ENCODE results near the gene VAV3. TPM values are rescaled to one million over a fixed set of nuclear protein-coding genes. Genes with fewer than 3 reads are reported as not detected.
"Not testable (repeated sequence)": the region's sequence is repeated elsewhere in the genome, so short reads cannot be mapped to it uniquely, and the experiment has no call there.

The VAV3 gene
- total RNA-seq, 3 donors from 2014 or later, result 5.4 to 8.8 (median 5.8) TPM

GRCh38 chr1:107674486-107674885 is 290.5 kb downstream of the VAV3 start:
- no peaks in the 10 kb centered on the region for H3K27me3 Mint-ChIP-seq (ENCODE audit: low read depth)

GRCh38 chr1:107673006-107673405 is 292.0 kb downstream of the VAV3 start:
- Mint-ChIP-seq H3K36me3 (ENCODE audit: insufficient read depth) (peaks cover 19% of the 10 kb centered on the region), H3K4me3 (no peak overlapping the region), H3K9me3 (peaks cover 8% of the 10 kb centered on the region), H3K4me1 (ENCODE audit: low read depth) (no peaks in the 10 kb centered on the region), H3K27me3 (ENCODE audit: low read depth) (no peaks in the 10 kb centered on the region)
- DNase-seq (no peak), ATAC-seq (no peak)

More at GRCh38 chr1:107674486-107674885, 290.5 kb downstream of the VAV3 start:
- H3K36me3 Mint-ChIP-seq (ENCODE audit: insufficient read depth), result peaks cover 14% of the 10 kb centered on the region
- no peak overlapping the region for H3K4me3 Mint-ChIP-seq
- no peak for DNase-seq
- no peak for ATAC-seq
- peaks cover 8% of the 10 kb centered on the region for H3K9me3 Mint-ChIP-seq
- H3K4me1 Mint-ChIP-seq (ENCODE audit: low read depth), result no peaks in the 10 kb centered on the region

- Mint-ChIP-seq H3K27me3 (ENCODE audit: low read depth) (no peaks in the 10 kb centered on the region), H3K36me3 (ENCODE audit: insufficient read depth) (peaks cover 18% of the 10 kb centered on the region), H3K9me3 (peaks cover 7% of the 10 kb centered on the region), H3K4me1 (ENCODE audit: low read depth) (no peaks in the 10 kb centered on the region), H3K4me3 (no peak overlapping the region)
- DNase-seq, result no peak
- ATAC-seq, result no peak
These were observed 294.5 kb downstream of the VAV3 start for GRCh38 chr1:107670397-107671040.

- ATAC-seq (no peak), DNase-seq (no peak)
- no peaks in the 10 kb centered on the region for H3K4me1 Mint-ChIP-seq (ENCODE audit: low read depth)
These were observed 295.0 kb downstream of the VAV3 start for GRCh38 chr1:107669996-107670395.

GRCh38 chr1:107668762-107669161 is 296.2 kb downstream of the VAV3 start:
- no peak for DNase-seq
- H3K4me3 Mint-ChIP-seq, result no peak overlapping the region
- H3K9me3 Mint-ChIP-seq, result no peaks in the 10 kb centered on the region
- no peak for ATAC-seq
- H3K36me3 Mint-ChIP-seq (ENCODE audit: insufficient read depth), result peaks cover 12% of the 10 kb centered on the region
- H3K27me3 Mint-ChIP-seq (ENCODE audit: low read depth), result no peaks in the 10 kb centered on the region
- H3K4me1 Mint-ChIP-seq (ENCODE audit: low read depth), result no peaks in the 10 kb centered on the region

More at GRCh38 chr1:107669996-107670395, 295.0 kb downstream of the VAV3 start:
- H3K4me3 Mint-ChIP-seq, result no peak overlapping the region
- peaks cover 16% of the 10 kb centered on the region for H3K36me3 Mint-ChIP-seq (ENCODE audit: insufficient read depth)
- H3K27me3 Mint-ChIP-seq (ENCODE audit: low read depth), result no peaks in the 10 kb centered on the region
- peaks cover 4% of the 10 kb centered on the region for H3K9me3 Mint-ChIP-seq

- H3K4me1 Mint-ChIP-seq (ENCODE audit: low read depth), result no peaks in the 10 kb centered on the region
- no peak for ATAC-seq
- no peak overlapping the region for H3K4me3 Mint-ChIP-seq
These were observed 298.5 kb downstream of the VAV3 start for GRCh38 chr1:107666493-107666892.

GRCh38 chr1:107664982-107665925 is 299.7 kb downstream of the VAV3 start:
- H3K27me3 Mint-ChIP-seq (ENCODE audit: low read depth), result no peaks in the 10 kb centered on the region
- no peaks in the 10 kb centered on the region for H3K4me1 Mint-ChIP-seq (ENCODE audit: low read depth)
- DNase-seq (no peak), ATAC-seq (no peak)
- no peak overlapping the region for H3K4me3 Mint-ChIP-seq
- peaks cover 5% of the 10 kb centered on the region for H3K36me3 Mint-ChIP-seq (ENCODE audit: insufficient read depth)
- H3K9me3 Mint-ChIP-seq, result no peaks in the 10 kb centered on the region

More at GRCh38 chr1:107666493-107666892, 298.5 kb downstream of the VAV3 start:
- DNase-seq, result no peak
- Mint-ChIP-seq H3K9me3 (no peaks in the 10 kb centered on the region), H3K36me3 (ENCODE audit: insufficient read depth) (peaks cover 7% of the 10 kb centered on the region), H3K27me3 (ENCODE audit: low read depth) (no peaks in the 10 kb centered on the region)

GRCh38 chr1:107662971-107663370 is 302.0 kb downstream of the VAV3 start:
- ATAC-seq (no peak), DNase-seq (no peak)
- Mint-ChIP-seq H3K4me1 (ENCODE audit: low read depth) (no peaks in the 10 kb centered on the region), H3K9me3 (no peaks in the 10 kb centered on the region), H3K36me3 (ENCODE audit: insufficient read depth) (no peaks in the 10 kb centered on the region), H3K4me3 (no peak overlapping the region), H3K27me3 (ENCODE audit: low read depth) (peaks cover 2% of the 10 kb centered on the region)

- no peak for DNase-seq
- Mint-ChIP-seq H3K4me3 (no peak overlapping the region), H3K4me1 (ENCODE audit: low read depth) (no peaks in the 10 kb centered on the region), H3K9me3 (no peaks in the 10 kb centered on the region), H3K27me3 (ENCODE audit: low read depth) (peaks cover 2% of the 10 kb centered on the region), H3K36me3 (ENCODE audit: insufficient read depth) (no peaks in the 10 kb centered on the region)
- ATAC-seq, result no peak
These were observed 303.8 kb downstream of the VAV3 start for GRCh38 chr1:107661158-107661557.

- ATAC-seq, result no peak
- peaks cover 2% of the 10 kb centered on the region for H3K27me3 Mint-ChIP-seq (ENCODE audit: low read depth)
- no peaks in the 10 kb centered on the region for H3K9me3 Mint-ChIP-seq
- H3K4me3 Mint-ChIP-seq, result no peak overlapping the region
- H3K36me3 Mint-ChIP-seq (ENCODE audit: insufficient read depth), result no peaks in the 10 kb centered on the region
- no peak for DNase-seq
- no peaks in the 10 kb centered on the region for H3K4me1 Mint-ChIP-seq (ENCODE audit: low read depth)
These were observed 305.0 kb downstream of the VAV3 start for GRCh38 chr1:107659961-107660360.

GRCh38 chr1:107657356-107657755 is 307.6 kb downstream of the VAV3 start:
- no peaks in the 10 kb centered on the region for H3K9me3 Mint-ChIP-seq
- H3K4me3 Mint-ChIP-seq, result no peak overlapping the region
- no peak for ATAC-seq
- H3K36me3 Mint-ChIP-seq (ENCODE audit: insufficient read depth), result no peaks in the 10 kb centered on the region
- H3K4me1 Mint-ChIP-seq (ENCODE audit: low read depth), result no peaks in the 10 kb centered on the region
- DNase-seq, result no peak
- peaks cover 2% of the 10 kb centered on the region for H3K27me3 Mint-ChIP-seq (ENCODE audit: low read depth)

- no peaks in the 10 kb centered on the region for H3K4me1 Mint-ChIP-seq (ENCODE audit: low read depth)
- no peak overlapping the region for H3K4me3 Mint-ChIP-seq
- ATAC-seq, result no peak
- no peaks in the 10 kb centered on the region for H3K9me3 Mint-ChIP-seq
- H3K27me3 Mint-ChIP-seq (ENCODE audit: low read depth), result no peaks in the 10 kb centered on the region
- DNase-seq, result no peak
- no peaks in the 10 kb centered on the region for H3K36me3 Mint-ChIP-seq (ENCODE audit: insufficient read depth)
These were observed 311.2 kb downstream of the VAV3 start for GRCh38 chr1:107653765-107654164.

GRCh38 chr1:107653005-107653404 is 312.0 kb downstream of the VAV3 start:
- Mint-ChIP-seq H3K36me3 (ENCODE audit: insufficient read depth) (no peaks in the 10 kb centered on the region), H3K4me1 (ENCODE audit: low read depth) (no peaks in the 10 kb centered on the region), H3K4me3 (no peak overlapping the region), H3K9me3 (no peaks in the 10 kb centered on the region), H3K27me3 (ENCODE audit: low read depth) (no peaks in the 10 kb centered on the region)
- DNase-seq (no peak), ATAC-seq (no peak)

GRCh38 chr1:107650825-107651224 is 314.2 kb downstream of the VAV3 start:
- ATAC-seq; H3K4me1 Mint-ChIP-seq (ENCODE audit: low read depth); H3K36me3 Mint-ChIP-seq (ENCODE audit: insufficient read depth); DNase-seq; H3K9me3 Mint-ChIP-seq; H3K27me3 Mint-ChIP-seq (ENCODE audit: low read depth); H3K4me3 Mint-ChIP-seq: not testable (repeated sequence)

- Mint-ChIP-seq H3K9me3 (no peaks in the 10 kb centered on the region), H3K4me1 (ENCODE audit: low read depth) (no peaks in the 10 kb centered on the region), H3K36me3 (ENCODE audit: insufficient read depth) (no peaks in the 10 kb centered on the region), H3K27me3 (ENCODE audit: low read depth) (no peaks in the 10 kb centered on the region), H3K4me3 (no peak overlapping the region)
- DNase-seq, result no peak
- ATAC-seq, result no peak
These were observed 316.0 kb downstream of the VAV3 start for GRCh38 chr1:107649023-107649422.
